Measurements from ENCODE around the gene FBP2.

DNA sequence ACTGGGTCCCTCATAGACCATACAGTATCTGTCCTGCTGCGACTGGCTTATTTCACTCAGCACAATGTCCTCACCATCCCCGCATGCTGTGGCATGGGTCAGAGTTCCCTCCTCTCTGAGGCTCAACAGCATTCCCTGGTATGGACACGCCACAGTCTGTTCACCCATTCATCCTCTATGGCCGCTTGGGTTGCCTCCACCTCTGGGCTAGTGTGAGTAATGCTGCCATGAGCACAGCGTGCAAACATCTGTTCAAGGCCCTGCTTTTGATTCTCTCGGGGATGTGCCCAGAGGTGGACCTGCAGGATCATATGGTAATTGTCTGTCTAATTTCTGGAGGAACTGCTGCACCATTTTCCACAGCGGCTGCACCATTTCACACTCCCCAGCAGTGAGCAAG is 5.5 kb upstream of the FBP2 start:
- no peak for TF ChIP-seq POLR2A (IDR thresholded peaks at IDR 0.05)
- TF ChIP-seq, protein P1, sequence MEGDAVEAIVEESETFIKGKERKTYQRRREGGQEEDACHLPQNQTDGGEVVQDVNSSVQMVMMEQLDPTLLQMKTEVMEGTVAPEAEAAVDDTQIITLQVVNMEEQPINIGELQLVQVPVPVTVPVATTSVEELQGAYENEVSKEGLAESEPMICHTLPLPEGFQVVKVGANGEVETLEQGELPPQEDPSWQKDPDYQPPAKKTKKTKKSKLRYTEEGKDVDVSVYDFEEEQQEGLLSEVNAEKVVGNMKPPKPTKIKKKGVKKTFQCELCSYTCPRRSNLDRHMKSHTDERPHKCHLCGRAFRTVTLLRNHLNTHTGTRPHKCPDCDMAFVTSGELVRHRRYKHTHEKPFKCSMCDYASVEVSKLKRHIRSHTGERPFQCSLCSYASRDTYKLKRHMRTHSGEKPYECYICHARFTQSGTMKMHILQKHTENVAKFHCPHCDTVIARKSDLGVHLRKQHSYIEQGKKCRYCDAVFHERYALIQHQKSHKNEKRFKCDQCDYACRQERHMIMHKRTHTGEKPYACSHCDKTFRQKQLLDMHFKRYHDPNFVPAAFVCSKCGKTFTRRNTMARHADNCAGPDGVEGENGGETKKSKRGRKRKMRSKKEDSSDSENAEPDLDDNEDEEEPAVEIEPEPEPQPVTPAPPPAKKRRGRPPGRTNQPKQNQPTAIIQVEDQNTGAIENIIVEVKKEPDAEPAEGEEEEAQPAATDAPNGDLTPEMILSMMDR (IDR thresholded peaks at IDR 0.05), result no peak

All from lower leg skin (tissue), 3 donors.